ENCODE data around the gene TNFRSF8.

TNFRSF8 gene

GRCh38 chr1:12162459-12163137 is 99.5 kb downstream of the TNFRSF8 start:
- no peak for DNase-seq

- no peak for DNase-seq
Observed at GRCh38 chr1:12163210-12163609, 100.1 kb downstream of the TNFRSF8 start.

DNA sequence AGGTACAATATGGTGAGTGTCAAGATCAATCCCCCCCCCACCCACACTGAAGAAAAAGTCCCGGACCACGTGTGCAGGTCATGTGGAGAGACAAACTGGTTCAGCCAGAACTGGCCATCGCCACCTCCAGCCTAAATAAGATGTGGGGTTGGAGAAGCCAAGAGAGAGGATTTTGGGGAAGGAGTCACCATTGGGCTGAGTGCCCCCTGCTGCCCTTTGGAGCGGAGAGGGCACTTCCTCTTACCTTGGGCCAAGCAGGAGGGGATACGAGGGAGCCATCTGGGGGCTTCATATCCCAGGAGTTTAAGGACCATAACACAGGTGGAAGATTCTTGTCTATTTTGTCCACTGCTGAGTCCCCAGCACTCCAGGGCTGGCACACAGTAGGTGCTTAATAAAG is 101.1 kb downstream of the TNFRSF8 start:
- no peak for DNase-seq

DNA sequence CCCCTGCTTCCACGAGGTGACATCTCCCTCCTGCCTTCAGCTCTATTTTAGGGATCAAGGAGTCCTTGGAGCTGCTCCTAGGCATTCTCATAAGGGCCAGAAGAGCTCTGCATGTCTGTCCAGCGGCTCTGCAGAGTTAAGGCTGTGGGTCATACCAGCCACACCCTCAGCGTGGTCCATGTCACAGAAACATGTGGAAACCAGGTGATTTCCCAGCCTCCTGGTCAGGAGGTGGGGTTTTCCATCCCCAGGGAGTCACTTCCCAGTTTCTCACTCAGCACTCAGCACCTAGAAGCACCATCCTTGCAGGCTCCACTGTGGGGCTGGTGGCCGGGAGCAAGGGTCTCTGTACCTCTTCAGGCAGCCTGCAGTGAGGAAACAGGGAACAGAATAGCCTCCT is 102.2 kb downstream of the TNFRSF8 start:
- no peak for DNase-seq

DNA sequence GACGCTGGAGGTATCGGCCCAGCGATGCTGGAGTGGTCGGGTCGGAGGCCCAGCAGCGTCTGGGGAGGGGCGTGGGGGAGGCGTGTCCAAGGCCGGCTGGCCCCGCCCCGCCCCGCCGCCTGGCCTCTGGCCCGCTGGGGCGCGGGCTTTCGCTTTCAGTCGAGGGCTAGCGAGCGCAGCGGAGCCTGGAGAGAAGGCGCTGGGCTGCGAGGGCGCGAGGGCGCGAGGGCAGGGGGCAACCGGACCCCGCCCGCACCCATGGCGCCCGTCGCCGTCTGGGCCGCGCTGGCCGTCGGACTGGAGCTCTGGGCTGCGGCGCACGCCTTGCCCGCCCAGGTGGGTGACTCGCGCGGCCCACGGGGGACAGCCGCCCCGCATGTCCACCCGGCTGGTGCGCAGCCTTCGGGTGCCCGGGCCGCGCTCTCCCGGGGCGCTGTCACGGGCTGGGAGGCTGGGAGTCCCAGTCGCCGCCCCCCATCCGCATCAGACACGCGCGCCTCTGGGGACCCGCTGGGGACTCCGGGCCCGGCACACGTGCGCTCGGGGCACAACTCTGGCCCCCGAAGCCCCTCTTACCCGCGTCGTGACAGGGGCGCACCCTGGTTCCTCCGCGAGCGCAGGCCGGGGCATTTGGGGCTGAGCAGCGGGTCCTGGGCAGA is 103.9 kb downstream of the TNFRSF8 start, which contains the start of gene TNFRSF1B:
Gene TNFRSF1B, plus strand, starts transcription at position 158 of the 659 bp plus-strand sequence. Its CDS starts 101 bp downstream, at position 259.
- no peak for DNase-seq

DNA sequence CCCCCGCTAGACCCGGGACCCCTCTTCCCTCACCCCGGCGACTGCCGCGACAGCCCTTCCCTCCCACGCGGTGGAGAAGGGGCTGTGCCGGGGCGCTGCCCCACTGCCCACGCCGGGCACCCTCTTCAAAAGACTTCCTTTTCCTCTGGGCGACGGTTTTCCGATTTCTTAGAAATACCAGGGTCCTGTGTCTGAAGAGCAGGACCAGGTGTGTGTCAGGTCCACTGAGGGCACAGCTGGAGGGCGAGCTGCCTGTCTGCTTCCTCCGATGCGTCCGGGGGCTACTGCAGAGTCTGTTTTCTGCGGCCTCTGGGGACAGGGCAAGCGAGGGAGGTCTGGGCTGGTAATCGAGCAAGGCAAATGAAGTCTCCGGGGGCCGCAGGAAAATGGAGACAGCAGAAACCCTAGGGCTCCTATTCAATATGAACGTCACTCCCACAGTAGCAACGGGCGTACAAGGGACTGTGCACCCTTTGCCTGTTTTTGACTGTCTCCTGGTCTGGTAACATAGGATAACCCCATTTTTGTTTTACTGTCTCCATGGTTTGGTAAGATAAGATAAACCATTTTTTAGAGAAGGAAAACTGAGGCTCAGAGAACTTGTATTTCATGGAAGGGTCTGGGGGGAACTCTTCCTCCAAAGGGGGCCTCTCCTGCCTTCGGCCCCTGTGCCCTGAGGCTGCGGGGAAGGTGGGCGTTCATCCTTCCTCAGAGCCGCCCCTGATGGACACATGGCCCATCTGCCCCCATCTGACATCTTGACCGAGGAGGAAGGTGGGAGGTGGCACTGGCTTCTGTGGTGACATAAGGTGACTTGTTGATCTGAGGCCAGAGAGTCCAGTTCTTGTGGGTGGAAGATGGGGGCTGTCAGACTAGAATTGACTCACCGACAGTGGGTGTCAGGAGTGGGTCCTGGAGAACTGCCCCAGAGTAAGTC is 104.7 kb downstream of the TNFRSF8 start:
- peak; percentile 22 for DNase-seq

- DNase-seq = no peak
Observed at GRCh38 chr1:12168451-12169160, 105.5 kb downstream of the TNFRSF8 start.

DNA sequence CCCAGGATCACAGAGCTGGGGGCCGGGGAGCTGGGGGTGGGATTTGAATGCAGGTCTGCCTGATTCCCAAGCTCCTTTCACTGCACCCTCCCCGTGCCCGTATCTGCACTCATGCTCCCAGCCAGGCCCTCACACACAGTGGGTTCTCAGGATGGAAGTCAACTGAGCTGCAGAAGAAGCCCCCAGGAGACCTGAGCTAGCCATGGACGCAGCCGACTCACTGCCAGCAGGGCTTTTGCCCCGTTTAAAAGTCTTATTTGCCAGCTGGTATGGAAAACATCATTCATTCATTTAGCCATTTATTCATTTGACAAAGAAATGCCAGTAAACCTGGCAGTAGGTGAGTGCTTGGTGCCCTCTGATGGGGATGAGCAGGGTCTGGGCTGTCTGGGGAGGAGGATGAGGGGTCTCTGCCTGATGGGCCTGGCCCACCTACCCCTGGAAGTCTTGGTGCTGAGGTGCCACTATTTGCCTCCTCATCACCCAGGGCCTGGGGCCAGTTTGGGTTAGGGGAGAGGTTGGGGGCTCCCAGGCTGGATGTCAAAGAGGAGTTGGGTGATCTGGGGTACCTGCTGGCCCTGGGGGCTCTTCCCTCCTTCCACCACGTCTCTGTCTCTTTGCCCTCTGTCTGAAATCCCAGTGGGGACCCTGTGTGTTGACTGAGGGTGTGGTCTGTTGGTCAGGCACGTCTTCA is 106.5 kb downstream of the TNFRSF8 start:
- DNase-seq = no peak

DNA sequence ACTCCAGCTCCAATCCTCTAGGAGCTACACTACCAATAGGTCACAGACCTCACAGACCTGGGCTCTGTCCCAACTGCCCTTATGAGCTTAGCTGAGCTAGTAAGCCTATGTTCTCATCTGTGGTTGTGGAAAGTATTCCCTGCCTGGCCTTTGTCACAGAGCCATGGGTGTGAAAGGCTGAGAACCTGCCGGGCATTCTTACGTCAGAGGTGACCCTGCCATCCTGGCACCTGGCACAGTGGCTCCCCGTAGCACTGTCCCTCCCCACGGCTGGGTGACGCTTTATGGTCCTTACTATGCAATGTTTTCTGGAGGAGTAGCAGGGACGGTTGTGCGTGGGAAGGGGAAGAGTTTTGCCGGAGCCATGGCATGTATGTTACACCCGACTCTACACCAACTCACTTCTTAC is 107.2 kb downstream of the TNFRSF8 start:
- DNase-seq = no peak

GRCh38 chr1:12171206-12172041 is 108.3 kb downstream of the TNFRSF8 start:
- DNase-seq = no peak

GRCh38 chr1:12172042-12172851 is 109.1 kb downstream of the TNFRSF8 start:
- no peak for DNase-seq

- no peak for DNase-seq
Observed at GRCh38 chr1:12173041-12173509, 110.0 kb downstream of the TNFRSF8 start.

GRCh38 chr1:12173631-12174121 is 110.6 kb downstream of the TNFRSF8 start:
- DNase-seq = peak; percentile 52

- no peak for DNase-seq
Observed at GRCh38 chr1:12174924-12175810, 112.1 kb downstream of the TNFRSF8 start.

DNA sequence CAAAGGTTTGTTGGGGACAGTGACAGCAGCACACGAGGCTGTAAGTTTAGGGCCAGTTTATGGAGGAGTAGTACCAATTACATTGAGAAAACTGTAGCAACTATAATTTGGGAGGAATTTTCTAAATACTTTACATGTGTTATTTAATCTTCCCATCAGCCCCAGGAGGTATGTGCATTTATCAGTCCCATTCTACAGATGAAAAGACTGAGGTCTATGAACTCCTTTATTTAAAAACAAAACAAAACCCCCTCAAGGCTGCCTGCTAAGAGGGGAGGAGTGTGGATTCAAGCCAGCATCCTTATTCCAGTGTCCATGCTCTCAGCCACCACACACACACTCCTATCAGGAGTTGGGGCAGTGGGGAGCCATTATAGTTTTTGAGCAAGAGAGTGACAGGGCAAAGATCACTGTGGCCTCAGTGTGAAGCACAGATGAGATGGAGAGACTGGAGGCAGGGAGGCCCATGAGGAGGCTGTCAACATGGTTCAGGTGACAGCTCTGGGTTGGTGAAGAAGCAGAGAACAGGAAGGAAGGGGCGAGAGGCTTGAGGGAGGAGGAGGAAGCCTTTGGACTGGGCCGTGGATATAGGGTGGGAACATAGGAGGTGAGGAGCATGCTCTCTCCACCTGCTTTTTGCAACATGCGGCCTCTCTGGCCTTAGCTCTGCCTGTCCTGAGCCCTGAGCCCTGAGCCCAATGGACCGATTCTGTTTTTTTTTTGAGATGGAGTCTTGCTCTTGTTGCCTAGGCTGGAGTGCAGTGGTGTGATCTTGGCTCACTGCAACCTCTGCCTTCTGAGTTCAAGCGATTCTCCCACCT is 113.4 kb downstream of the TNFRSF8 start:
- no peak for DNase-seq

GRCh38 chr1:12177156-12177998 is 114.3 kb downstream of the TNFRSF8 start:
- no peak for DNase-seq

DNA sequence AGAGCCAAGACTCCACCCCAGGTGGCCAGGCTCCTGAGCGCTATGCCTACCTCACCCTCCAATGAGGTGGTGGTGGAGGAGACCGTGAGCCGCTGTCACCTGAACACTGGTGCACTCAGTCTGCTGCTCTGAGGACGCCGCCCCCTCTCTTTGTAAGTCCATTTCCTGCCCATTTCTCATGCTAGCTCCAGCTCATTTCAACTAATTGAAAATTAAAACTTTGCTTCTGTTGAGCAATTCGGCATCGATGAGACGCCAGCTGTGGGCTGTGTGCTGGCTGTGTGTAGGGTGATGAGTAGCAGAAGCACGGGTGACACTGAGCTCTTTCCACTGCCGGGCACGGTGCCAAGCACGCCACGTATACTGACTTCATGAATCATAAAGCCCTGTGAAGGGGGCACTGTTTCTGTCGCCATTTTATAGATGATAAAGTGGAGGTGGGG is 114.9 kb downstream of the TNFRSF8 start:
- no peak for DNase-seq
